Panc1 (cell line): ENCODE results near the gene AGAP1.

Experiments
- CTCF ChIP-seq: fragments of 450-650 bp; IDR thresholded peaks from 2 replicates; pipeline ENCODE4 v1.5.1; 2017; ENCODE audit warnings: mild to moderate bottlenecking
- POLR2AphosphoS5 ChIP-seq: IDR thresholded peaks from 2 replicates; pipeline ENCODE4 v1.6.1; 2012; ENCODE audit warnings: mild to moderate bottlenecking, low read depth, low read length, moderate library complexity
- REST ChIP-seq, 2 experiments: IDR thresholded peaks; 2 replicates each; pipeline ENCODE4 v1.6.1; 2011 to 2012; ENCODE audit warnings: low read depth in 2 of 2, control low read depth in 1 of 2, low read length in 1 of 2, mild to moderate bottlenecking in 1 of 2, moderate library complexity in 1 of 2; ENCODE audit not compliant: insufficient read depth in 1 of 2
- SIN3A ChIP-seq: IDR thresholded peaks from 2 replicates; pipeline ENCODE4 v1.6.1; 2012; ENCODE audit warnings: low read depth, mild to moderate bottlenecking, low read length, moderate library complexity, borderline replicate concordance; ENCODE audit not compliant: insufficient read depth
- TCF7L2 ChIP-seq: IDR thresholded peaks from 2 replicates; pipeline ENCODE4 v1.6.1; 2011; ENCODE audit warnings: mild to moderate bottlenecking, low read depth, low read length, inconsistent platforms

- TF ChIP-seq CTCF, result no peak
- TF ChIP-seq POLR2AphosphoS5, result no peak
- no peak for TF ChIP-seq REST (IDR thresholded peaks at IDR 0.05; ENCODE audit: insufficient read depth in 1 of 2, low read depth in 2 of 2, low read length in 1 of 2)
- no peak for TF ChIP-seq TCF7L2
- TF ChIP-seq SIN3A, result no peak
These were observed 78.7 kb downstream of the AGAP1 start for GRCh38 chr2:235572592-235572991.
